ENCODE measurements around the gene LMOD3. TPM values are rescaled to one million over a fixed set of nuclear protein-coding genes. Genes with fewer than 3 reads are reported as not detected.
A peak's percentile ranks its signal among the peaks of the same experiment; 100 is the strongest.

LMOD3 gene
- total and polyA plus RNA-seq, 2 donors (not counting 3 experiments of a cell fraction or from before 2014, with no cell fraction given) = not detected

DNA sequence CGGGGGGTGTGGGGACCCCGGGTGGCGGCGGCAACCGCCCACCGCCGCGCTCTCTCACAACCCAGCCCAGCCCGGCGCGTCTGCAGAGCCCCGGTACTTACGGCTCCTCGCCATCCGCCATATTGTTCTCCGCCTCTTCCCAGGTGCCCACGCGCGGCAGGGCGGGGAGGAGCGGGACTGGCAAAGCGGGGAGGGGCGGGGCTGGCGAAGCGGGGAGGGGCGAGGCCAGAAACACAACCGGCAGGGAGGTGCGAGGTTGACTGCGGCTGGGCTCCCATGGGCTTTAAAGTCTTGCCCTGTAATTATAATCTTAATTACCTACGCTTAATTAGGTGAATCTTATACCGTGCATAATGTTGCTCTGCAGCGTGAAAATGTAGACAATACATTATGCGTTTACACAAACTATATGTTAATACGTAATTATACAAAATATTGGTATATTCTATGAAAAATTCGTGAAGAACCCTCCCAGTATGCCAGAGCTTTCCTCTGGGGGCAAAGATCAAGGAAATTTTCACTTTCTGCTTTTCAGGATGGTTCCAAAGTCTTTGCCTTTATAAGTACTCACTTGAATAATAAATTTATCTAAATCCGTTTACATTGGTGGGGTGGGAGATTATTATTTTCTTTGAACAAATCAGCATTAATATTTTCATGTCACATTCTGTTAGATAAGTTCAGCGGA is 42.0 kb downstream of the LMOD3 start, which contains the start of gene UBA3:
UBA3 (minus strand) TSS at position 133 of the 688 bp plus-strand sequence; CDS start at position 121, 12 bp downstream.
- peak; percentile 72 for FAIRE-seq
- Histone ChIP-seq H3K79me2 (ENCODE audit: control insufficient read depth, insufficient read depth, low read length) (peaks cover 33% of the 10 kb centered on the region), H3K27me3 (ENCODE audit: control insufficient read depth in 2 of 2, insufficient read depth in 2 of 2, low read length in 2 of 2) (no peaks in the 10 kb centered on the region), H3K9me3 (replicated peaks; ENCODE audit: control insufficient read depth, insufficient read depth, low read length) (no peaks in the 10 kb centered on the region), H3K4me2 (ENCODE audit: insufficient read depth, low read length) (peak within 1 kb of the TSS; percentile 96), H3K27ac (ENCODE audit: insufficient read depth, low read depth, low read length) (peak within 1 kb of the TSS; percentile 13), H3K4me3 (replicated peaks in 1 of 3; ENCODE audit: insufficient read depth in 1 of 3, low read depth in 1 of 3, low read length in 3 of 3) (peak within 1 kb of the TSS; percentile 44 to 95 (median 92)), H2AFZ (ENCODE audit: low read depth, low read length) (peak within 1 kb of the TSS; percentile 23), H3K36me3 (ENCODE audit: control insufficient read depth in 2 of 2, extremely low read depth in 1 of 2, insufficient read depth in 2 of 2, low read length in 2 of 2) (peaks cover 0 to 2% of the 10 kb centered on the region in 2 experiments), H3K9ac (replicated peaks; ENCODE audit: extremely low read depth, insufficient read depth, low read length) (peak within 1 kb of the TSS; percentile 61), H4K20me1 (replicated peaks; ENCODE audit: control insufficient read depth, extremely low read depth, insufficient read depth, low read length) (no peaks in the 10 kb centered on the region), H3K4me1 (ENCODE audit: control insufficient read depth, extremely low read depth, insufficient read depth, low read length) (peaks cover 55% of the 10 kb centered on the region), H3K9me1 (replicated peaks; ENCODE audit: control insufficient read depth, extremely low read depth, insufficient read depth, low read length) (no peaks in the 10 kb centered on the region)
- peak; percentile 86 for DNase-seq (ENCODE audit: low read depth, low spot score)
- CTCF ChIA-PET = interaction anchor here (1.1 kb wide), 1 partner anchor 11 kb away, joined by 3 read pairs; no protein-coding TSS in a partner anchor
- POLR2A ChIA-PET = interaction anchor here (0.7 kb wide), 1 partner anchor 67 kb away, joined by 4 read pairs; the partner anchor contains the start of gene EOGT
- TF ChIP-seq FOS (IDR thresholded peaks at IDR 0.05; ENCODE audit: borderline replicate concordance, insufficient read depth, low read length) (no peak), EZH2 (IDR thresholded peaks at IDR 0.05; ENCODE audit: borderline replicate concordance, low read depth, low read length, severe bottlenecking) (no peak), JUN (IDR thresholded peaks at IDR 0.05; ENCODE audit: borderline replicate concordance, insufficient read depth, insufficient read length, low read depth) (no peak), GATA2 (IDR thresholded peaks at IDR 0.05; ENCODE audit: insufficient read depth, insufficient read length, low read depth, low read length) (no peak), POLR2A (IDR thresholded peaks at IDR 0.05; ENCODE audit: low read depth, low read length) (peak; percentile 86), MAX (IDR thresholded peaks at IDR 0.05; ENCODE audit: insufficient read depth, insufficient read length) (peak; percentile 14), POLR2AphosphoS5 (IDR thresholded peaks at IDR 0.05; ENCODE audit: insufficient read depth, low read depth, low read length) (peak; percentile 81), CTCF (IDR thresholded peaks at IDR 0.05; ENCODE audit: extremely low read depth in 1 of 2, insufficient read depth in 1 of 2, low read depth in 1 of 2, low read length in 2 of 2) (no peak), MYC (IDR thresholded peaks at IDR 0.05; ENCODE audit: low read depth, low read length) (no peak)
- no TSS peak for BruUV-seq (replicated peaks)
- dilution Hi-C loops (cut with MboI; ENCODE audit: extremely low pct_ligation_motif_present, low sequenced_read_pairs) = no loop called here
- intact Hi-C loops (cut with micrococcal nuclease) = loop anchor here (1.0 kb wide), 1 partner anchor 28 kb away; the partner anchor contains the start of gene TMF1

All from endothelial cell of umbilical vein (primary cell).